Esophagus muscularis mucosa (tissue), 4 donors: ENCODE results near the gene PIP5K1B. TPM values are rescaled to one million over a fixed set of nuclear protein-coding genes. Genes with fewer than 3 reads are reported as not detected.

Experiments
- DNase-seq: peaks from one replicate; pipeline ENCODE4 v3.0.0-alpha.2; 2017; ENCODE audit errors: extremely low spot score
- H3K27ac ChIP-seq, 4 donors: fragments of 200-600 bp; sonication (generic); replicated peaks in 1 of 4; 1 replicate in 3 of 4; 2 replicates in 1 of 4; pipeline ENCODE4 v1.5.1; 2016 to 2019; ENCODE audit warnings: mild to moderate bottlenecking in 1 of 4
- H3K27me3 ChIP-seq, 4 donors: fragments of 200-600 bp; sonication (generic); one replicate each; pipeline versions ENCODE4 v1.5.1 to v1.6.0; 2016 to 2019
- H3K36me3 ChIP-seq, 4 donors: fragments of 200-600 bp; sonication (generic); one replicate each; pipeline ENCODE4 v1.5.1; 2016 to 2019
- H3K4me1 ChIP-seq, 4 donors: fragments of 200-600 bp; sonication (generic); one replicate each; pipeline ENCODE4 v1.5.1; 2016 to 2019
- H3K4me3 ChIP-seq, 4 donors: fragments of 200-600 bp; sonication (generic); 1 replicate in 2 of 4; 2 replicates in 2 of 4; pipeline ENCODE4 v1.5.1; 2016 to 2019; ENCODE audit warnings: mild to moderate bottlenecking in 4 of 4, moderate library complexity in 1 of 4
- H3K9me3 ChIP-seq, 4 donors: fragments of 200-600 bp; sonication (generic); 1 replicate in 3 of 4; 2 replicates in 1 of 4; pipeline ENCODE4 v1.5.1; 2016 to 2019
- CTCF ChIP-seq, 3 experiments: fragments of 200-600 bp in 2 of 3; fragments of 450-650 bp in 1 of 3; sonication (generic) in 2 of 3; IDR thresholded peaks; one replicate each; pipeline ENCODE4 v1.5.1; 2017 to 2019; ENCODE audit warnings: antibody characterized with exemption in 3 of 3, mild to moderate bottlenecking in 2 of 3, moderate library complexity in 1 of 3
- EP300 ChIP-seq: sonication (generic); formaldehyde crosslinking; IDR thresholded peaks from one replicate; pipeline ENCODE4 v1.6.1; 2017; ENCODE audit warnings: antibody characterized with exemption
- POLR2A ChIP-seq: fragments of 450-650 bp; IDR thresholded peaks from one replicate; pipeline ENCODE4 v1.6.1; 2017; ENCODE audit warnings: antibody characterized with exemption, moderate library complexity, mild to moderate bottlenecking, low read depth
- POLR2AphosphoS5 ChIP-seq, 2 donors: sonication (generic); formaldehyde crosslinking; IDR thresholded peaks; one replicate each; pipeline ENCODE4 v1.6.1; 2017; ENCODE audit warnings: antibody characterized with exemption in 2 of 2
- WGBS: methylation state at CpG from one replicate; pipeline ENCODE4 v1.1.5; 2018; 5-methylcytosine and 5-hydroxymethylcytosine counted together
- intact Hi-C: fragments of 100-400 bp; cut with DNase I; formaldehyde crosslinking; loops from one replicate; pipeline ENCODE4 v1.15.1; 2023
- total RNA-seq, 4 donors: library from RNA; depleted of rRNA; stranded (reverse); fragments of >200 nt; gene quantifications; one replicate each; pipeline versions ENCODE4 v1.1.0 to v1.2.1, GENCODE V29; 2016

The PIP5K1B gene
- total RNA-seq, 4 donors from 2014 or later = 0.42 to 1.7 (median 1.2) TPM

GRCh38 chr9:68769852-68770251, 64.8 kb downstream of the PIP5K1B start:
- no peak for TF ChIP-seq POLR2AphosphoS5 (IDR thresholded peaks at IDR 0.05)
- TF ChIP-seq CTCF (IDR thresholded peaks at IDR 0.05) = no peak
- no peak for TF ChIP-seq POLR2A
- intact Hi-C loops = loop anchor here (10.0 kb wide), 1 partner anchor 185 kb away; no protein-coding TSS in a partner anchor
- H3K4me1 ChIP-seq = no peaks in the 10 kb centered on the region
- H3K27me3 ChIP-seq = no peaks in the 10 kb centered on the region
- no peaks in the 10 kb centered on the region for H3K9me3 ChIP-seq
- DNase-seq = no peak
- 88% methylated on average over 5 of the region's 5 CpGs for WGBS
- H3K27ac ChIP-seq = no peak overlapping the region
- no peak overlapping the region for H3K4me3 ChIP-seq
- no peaks in the 10 kb centered on the region for H3K36me3 ChIP-seq

GRCh38 chr9:68771376-68771775, 66.3 kb downstream of the PIP5K1B start:
- Histone ChIP-seq H3K4me3 (no peak overlapping the region), H3K27ac (no peak overlapping the region), H3K36me3 (no peaks in the 10 kb centered on the region), H3K27me3 (no peaks in the 10 kb centered on the region), H3K9me3 (no peaks in the 10 kb centered on the region), H3K4me1 (no peaks in the 10 kb centered on the region)
- 57% methylated on average over 1 of the region's 1 CpG for WGBS
- no peak for DNase-seq
- no peak for TF ChIP-seq POLR2A
- TF ChIP-seq EP300 = no peak
- no peak for TF ChIP-seq CTCF (IDR thresholded peaks at IDR 0.05)
- no peak for TF ChIP-seq POLR2AphosphoS5 (IDR thresholded peaks at IDR 0.05)
- intact Hi-C loops = loop anchor here (10.0 kb wide), 1 partner anchor 187 kb away; no protein-coding TSS in a partner anchor

GRCh38 chr9:68775003-68775730, 70.1 kb downstream of the PIP5K1B start:
- no peak overlapping the region for H3K4me3 ChIP-seq
- H3K4me1 ChIP-seq = peaks cover 4 to 9% (median 7%) of the 10 kb centered on the region in 4 donors
- TF ChIP-seq POLR2AphosphoS5 (IDR thresholded peaks at IDR 0.05) = no peak
- no peak for TF ChIP-seq CTCF (IDR thresholded peaks at IDR 0.05)
- TF ChIP-seq EP300 = no peak
- no peak for TF ChIP-seq POLR2A
- DNase-seq = no peak
- H3K27me3 ChIP-seq = no peaks in the 10 kb centered on the region
- WGBS = 82% methylated on average over 5 of the region's 5 CpGs
- no peak overlapping the region for H3K27ac ChIP-seq
- no peaks in the 10 kb centered on the region for H3K9me3 ChIP-seq
- intact Hi-C loops = loop anchor here (10.0 kb wide), 1 partner anchor 190 kb away; no protein-coding TSS in a partner anchor
- H3K36me3 ChIP-seq = no peaks in the 10 kb centered on the region

GRCh38 chr9:68777070-68777763, 72.2 kb downstream of the PIP5K1B start:
- 96% methylated on average over 2 of the region's 2 CpGs for WGBS
- H3K9me3 ChIP-seq = no peaks in the 10 kb centered on the region
- no peak overlapping the region for H3K27ac ChIP-seq
- H3K4me3 ChIP-seq = no peak overlapping the region
- no peak for TF ChIP-seq POLR2AphosphoS5 (IDR thresholded peaks at IDR 0.05)
- TF ChIP-seq POLR2A = no peak
- TF ChIP-seq CTCF (IDR thresholded peaks at IDR 0.05) = no peak
- no peak for TF ChIP-seq EP300
- intact Hi-C loops = loop anchor here (10.0 kb wide), 1 partner anchor 192 kb away; no protein-coding TSS in a partner anchor
- DNase-seq = no peak
- H3K4me1 ChIP-seq = peaks cover 17 to 28% (median 25%) of the 10 kb centered on the region in 4 donors
- H3K27me3 ChIP-seq = no peaks in the 10 kb centered on the region
- no peaks in the 10 kb centered on the region for H3K36me3 ChIP-seq
